Omental fat pad (tissue), 4 donors: ENCODE results near the gene CEP128. TPM values are rescaled to one million over a fixed set of nuclear protein-coding genes. Genes with fewer than 3 reads are reported as not detected.

ENCODE experiments used
- ATAC-seq: fragments of 150-250 bp; one replicate; pipeline ENCODE4 v1.9.1; 2016; ENCODE audit warnings: mild to moderate bottlenecking, moderate library complexity; ENCODE audit not compliant: low FRiP score
- DNase-seq: peaks from one replicate; pipeline ENCODE4 v3.0.0-alpha.2; 2019; ENCODE audit warnings: low spot score
- CTCF ChIP-seq, 3 donors: fragments of 450-650 bp; IDR thresholded peaks; one replicate each; pipeline ENCODE4 v1.5.1; 2016 to 2017; ENCODE audit warnings: antibody characterized with exemption in 3 of 3, mild to moderate bottlenecking in 3 of 3, moderate library complexity in 2 of 3
- total RNA-seq, 4 donors: library from RNA; depleted of rRNA; stranded (reverse); fragments of >200 nt; gene quantifications; one replicate each; pipeline ENCODE4 v1.1.0, GENCODE V29; 2016

The CEP128 gene
- total RNA-seq, 4 donors from 2014 or later, result 3.5 to 13.1 (median 4.6) TPM

DNA sequence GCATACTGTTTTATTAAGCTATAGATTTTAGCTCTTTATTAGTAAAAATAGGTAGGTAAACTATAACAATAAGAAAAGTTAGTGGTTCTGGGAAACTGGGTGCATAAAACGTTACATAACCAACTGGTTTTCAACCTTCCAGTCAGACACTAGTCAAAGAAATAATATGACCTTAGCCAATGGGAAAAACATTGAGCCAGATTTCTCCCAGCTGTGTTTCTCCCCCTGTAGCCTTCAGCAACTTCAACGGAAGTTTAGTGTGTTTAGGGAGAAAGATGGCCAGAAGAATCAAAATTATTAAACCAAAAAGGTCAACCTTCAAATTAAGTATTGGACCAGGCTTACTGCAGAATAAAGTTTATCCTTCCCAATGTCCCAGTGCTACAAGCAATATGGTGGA lies 446.8 kb downstream of the CEP128 start:
- no peak for TF ChIP-seq CTCF (IDR thresholded peaks at IDR 0.05)
- no peak for ATAC-seq

DNA sequence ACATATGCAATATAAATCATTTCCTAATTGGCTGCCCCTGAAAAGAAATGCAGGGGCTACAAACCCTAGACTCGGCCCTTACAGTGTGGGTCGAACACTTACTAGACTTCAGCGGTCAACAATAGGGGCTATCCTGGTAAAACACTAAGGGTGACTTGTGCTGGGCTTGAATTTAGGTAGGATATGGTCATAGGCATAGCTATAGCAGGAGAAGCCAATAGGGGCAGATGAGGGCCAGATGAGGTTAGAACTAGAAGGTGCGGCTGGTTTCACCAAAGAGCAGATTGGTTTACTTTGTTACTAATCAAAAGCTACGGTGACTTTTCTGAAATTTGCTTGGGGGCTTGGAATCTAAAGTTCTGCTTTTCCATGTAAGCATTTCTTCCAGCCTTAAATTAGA lies 447.9 kb downstream of the CEP128 start:
- DNase-seq (no peak), ATAC-seq (no peak)
- TF ChIP-seq CTCF (IDR thresholded peaks at IDR 0.05), result no peak

More for the DNA sequence above, 446.8 kb downstream of the CEP128 start:
- DNase-seq, result no peak

DNA sequence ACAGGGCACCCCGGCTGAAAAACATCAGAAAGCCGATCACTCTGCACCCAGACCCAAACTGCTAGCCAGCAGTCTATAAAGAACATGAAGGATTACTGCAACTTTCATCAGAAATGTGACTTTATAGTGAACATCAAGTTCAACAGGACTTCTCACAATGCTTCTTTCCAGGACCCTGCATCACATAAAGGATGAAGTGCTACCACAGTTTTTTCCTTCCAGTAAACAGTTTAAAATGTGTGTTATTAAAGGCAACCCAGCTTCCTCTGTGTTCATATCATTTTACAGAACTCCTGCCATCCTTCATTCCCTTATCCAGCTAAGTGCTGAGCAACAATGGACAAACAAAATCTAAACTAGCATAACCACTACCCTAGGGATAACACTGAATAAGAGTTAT lies 449.9 kb downstream of the CEP128 start:
- TF ChIP-seq CTCF (IDR thresholded peaks at IDR 0.05), result no peak
- DNase-seq (no peak), ATAC-seq (no peak)

DNA sequence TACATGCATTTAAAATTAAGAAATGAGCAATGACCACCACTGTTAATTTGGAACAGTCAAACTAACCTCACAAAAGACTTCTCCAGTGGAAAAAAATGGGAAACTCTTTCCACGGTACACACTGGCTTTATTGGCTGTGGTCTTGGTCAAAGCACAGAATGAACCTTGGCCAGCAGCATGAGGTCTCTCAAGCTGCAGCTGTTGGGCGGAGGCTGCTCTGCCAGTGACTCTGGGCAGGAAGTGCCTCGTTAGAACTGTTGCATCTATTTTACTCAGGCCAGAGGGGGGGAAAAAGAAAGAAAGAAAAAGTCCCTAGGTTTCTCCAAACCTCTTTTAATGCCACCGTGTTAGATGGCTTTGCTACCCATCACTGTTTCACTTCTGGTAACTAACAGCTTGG lies 450.4 kb downstream of the CEP128 start:
- ATAC-seq, result no peak
- no peak for DNase-seq
- TF ChIP-seq CTCF (IDR thresholded peaks at IDR 0.05), result no peak

DNA sequence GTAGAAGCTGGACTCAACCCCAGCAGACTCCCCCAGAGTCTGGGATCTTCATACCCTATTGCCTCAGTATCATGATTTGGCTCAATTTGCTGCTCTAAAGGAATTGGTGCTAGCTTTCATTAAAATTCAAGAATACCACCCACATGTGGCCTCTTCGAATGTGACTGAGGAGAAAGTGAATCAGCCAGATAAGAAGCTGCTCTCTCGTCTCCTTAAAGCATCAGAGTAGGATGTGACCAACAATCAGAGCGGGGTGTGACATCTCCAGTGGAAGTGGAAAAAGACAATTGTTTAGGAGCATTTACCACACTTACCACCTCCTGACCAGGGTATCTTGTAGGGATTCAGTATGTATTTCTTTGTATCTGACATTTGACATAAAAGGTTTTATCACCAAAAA lies 452.0 kb downstream of the CEP128 start:
- no peak for TF ChIP-seq CTCF (IDR thresholded peaks at IDR 0.05)
- ATAC-seq (no peak), DNase-seq (no peak)

GRCh38 chr14:80485764-80486163 lies 455.8 kb downstream of the CEP128 start:
- no peak for DNase-seq
- no peak for TF ChIP-seq CTCF (IDR thresholded peaks at IDR 0.05)
- ATAC-seq, result no peak

DNA sequence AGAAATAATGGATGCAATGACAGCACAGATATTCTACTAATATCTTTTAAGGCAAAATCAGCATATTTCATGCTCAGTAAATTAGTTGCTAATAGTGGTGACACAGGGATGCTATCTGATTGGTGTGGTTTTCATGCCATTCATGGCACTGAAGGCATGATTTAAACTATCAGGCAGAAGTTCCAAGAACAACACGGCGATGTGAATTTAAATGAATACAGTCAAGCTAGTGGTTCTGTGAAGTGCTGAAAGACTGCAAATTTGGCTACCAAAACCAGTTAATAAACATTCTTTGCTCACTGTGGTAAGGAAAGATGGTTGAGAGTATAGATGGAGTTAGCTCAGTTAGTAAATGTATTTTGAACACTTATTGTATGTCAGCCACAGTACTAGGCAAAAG lies 458.2 kb downstream of the CEP128 start:
- ATAC-seq, result no peak
- no peak for TF ChIP-seq CTCF (IDR thresholded peaks at IDR 0.05)
- no peak for DNase-seq
